HFFc6 (cell line): ENCODE measurements around the gene BMERB1. TPM values are rescaled to one million over a fixed set of nuclear protein-coding genes. Genes with fewer than 3 reads are reported as not detected.
A peak's percentile ranks its signal among the peaks of the same experiment; 100 is the strongest.

Experiments
- DNase-seq: peaks from one replicate; pipeline ENCODE4 v3.0.0-alpha.2; 2018
- H3K27ac Mint-ChIP-seq: 2 replicates; pipeline ENCODE4 v1.8.0; 2020; ENCODE audit warnings: mild to moderate bottlenecking, mixed read lengths
- H3K27me3 Mint-ChIP-seq: 2 replicates; pipeline ENCODE4 v1.8.0; 2021; ENCODE audit warnings: mild to moderate bottlenecking, moderate library complexity, mixed read lengths; ENCODE audit not compliant: insufficient read depth
- H3K36me3 Mint-ChIP-seq: 2 replicates; pipeline ENCODE4 v1.8.0; 2021; ENCODE audit warnings: low read depth, mixed read lengths
- H3K4me1 Mint-ChIP-seq: 2 replicates; pipeline ENCODE4 v1.8.0; 2020; ENCODE audit warnings: low read depth, mixed read lengths
- H3K4me3 Mint-ChIP-seq: 2 replicates; pipeline ENCODE4 v1.8.0; 2020; ENCODE audit warnings: mild to moderate bottlenecking, moderate library complexity, mixed read lengths
- H3K9me3 Mint-ChIP-seq: 2 replicates; pipeline ENCODE4 v1.8.0; 2020; ENCODE audit warnings: mild to moderate bottlenecking, mixed read lengths
- total RNA-seq, 6 experiments: library from RNA; stranded (reverse); fragmentation: NEBNext Ultra II Directional; extraction: Animal tissue kit (Norgen Biotek cat#: 25700); gene quantifications; 2 replicates in 1 of 6; 3 replicates in 5 of 6; pipeline ENCODE4 v1.2.3, GENCODE V29; 2021
- TF ChIP-seq, protein P1 (sequence below): fragments of 200-600 bp; sonication (generic); IDR thresholded peaks from 2 replicates; pipeline ENCODE4 v1.5.0; 2021; ENCODE audit warnings: antibody characterized with exemption, mild to moderate bottlenecking

Gene BMERB1
- total RNA-seq, 6 experiments from 2014 or later: 24.3 to 35.1 (median 29.9) TPM

DNA sequence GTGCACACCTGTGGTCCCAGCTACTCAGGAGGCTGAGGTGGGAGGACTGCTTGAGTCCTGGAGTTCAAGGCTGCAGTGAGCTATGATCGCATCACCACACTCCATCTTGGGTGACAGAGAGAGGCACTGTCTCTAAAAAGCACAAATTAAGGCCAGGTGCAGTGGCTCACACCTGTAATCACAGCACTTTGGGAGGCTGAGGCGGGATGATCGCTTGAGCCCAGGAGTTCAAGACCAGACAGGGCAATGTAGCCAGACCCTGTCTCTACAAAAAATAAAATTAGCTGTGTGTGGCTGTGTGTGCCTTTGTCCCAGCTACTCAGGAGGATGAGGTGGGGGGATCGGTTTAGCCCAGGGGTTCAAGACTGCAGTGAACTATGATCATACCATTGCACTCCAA, 81.6 kb downstream of the BMERB1 start:
- TF ChIP-seq, protein P1, sequence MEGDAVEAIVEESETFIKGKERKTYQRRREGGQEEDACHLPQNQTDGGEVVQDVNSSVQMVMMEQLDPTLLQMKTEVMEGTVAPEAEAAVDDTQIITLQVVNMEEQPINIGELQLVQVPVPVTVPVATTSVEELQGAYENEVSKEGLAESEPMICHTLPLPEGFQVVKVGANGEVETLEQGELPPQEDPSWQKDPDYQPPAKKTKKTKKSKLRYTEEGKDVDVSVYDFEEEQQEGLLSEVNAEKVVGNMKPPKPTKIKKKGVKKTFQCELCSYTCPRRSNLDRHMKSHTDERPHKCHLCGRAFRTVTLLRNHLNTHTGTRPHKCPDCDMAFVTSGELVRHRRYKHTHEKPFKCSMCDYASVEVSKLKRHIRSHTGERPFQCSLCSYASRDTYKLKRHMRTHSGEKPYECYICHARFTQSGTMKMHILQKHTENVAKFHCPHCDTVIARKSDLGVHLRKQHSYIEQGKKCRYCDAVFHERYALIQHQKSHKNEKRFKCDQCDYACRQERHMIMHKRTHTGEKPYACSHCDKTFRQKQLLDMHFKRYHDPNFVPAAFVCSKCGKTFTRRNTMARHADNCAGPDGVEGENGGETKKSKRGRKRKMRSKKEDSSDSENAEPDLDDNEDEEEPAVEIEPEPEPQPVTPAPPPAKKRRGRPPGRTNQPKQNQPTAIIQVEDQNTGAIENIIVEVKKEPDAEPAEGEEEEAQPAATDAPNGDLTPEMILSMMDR: no peak
- H3K36me3 Mint-ChIP-seq: no peaks in the 10 kb centered on the region; the same call in 1 of the 2 replicates
- no peak for DNase-seq
- H3K27me3 Mint-ChIP-seq: peaks cover 3% of the 10 kb centered on the region; the same call in 1 of the 2 replicates
- no peaks in the 10 kb centered on the region for H3K9me3 Mint-ChIP-seq
- no peak overlapping the region for H3K27ac Mint-ChIP-seq
- no peak overlapping the region for H3K4me3 Mint-ChIP-seq
- H3K4me1 Mint-ChIP-seq: peaks cover 26% of the 10 kb centered on the region

DNA sequence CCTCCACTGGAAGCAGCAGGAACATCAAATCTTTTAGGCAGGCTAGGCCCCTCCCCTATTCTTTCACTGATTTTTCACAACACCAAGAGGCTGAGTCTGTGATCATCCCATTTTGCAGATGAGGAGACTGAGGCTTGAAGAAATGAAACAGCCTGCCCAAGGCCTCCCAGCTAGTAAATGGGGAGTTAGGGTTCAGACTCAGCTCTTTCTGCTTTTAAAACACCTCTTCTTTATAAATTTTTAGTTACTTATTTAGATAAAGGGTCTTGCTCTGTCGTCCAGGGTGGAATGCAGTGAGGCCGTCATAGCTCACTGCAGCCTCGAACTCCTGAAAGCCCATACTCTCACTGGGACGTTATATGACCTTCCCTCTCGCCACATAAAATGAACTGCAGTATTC, 82.2 kb downstream of the BMERB1 start:
- Mint-ChIP-seq H3K36me3 (no peaks in the 10 kb centered on the region; the same call in 1 of the 2 replicates), H3K9me3 (no peaks in the 10 kb centered on the region), H3K4me3 (no peak overlapping the region), H3K27me3 (peaks cover 3% of the 10 kb centered on the region; the same call in 1 of the 2 replicates), H3K27ac (no peak overlapping the region), H3K4me1 (peaks cover 20% of the 10 kb centered on the region)
- TF ChIP-seq, protein P1: no peak
- DNase-seq: no peak

DNA sequence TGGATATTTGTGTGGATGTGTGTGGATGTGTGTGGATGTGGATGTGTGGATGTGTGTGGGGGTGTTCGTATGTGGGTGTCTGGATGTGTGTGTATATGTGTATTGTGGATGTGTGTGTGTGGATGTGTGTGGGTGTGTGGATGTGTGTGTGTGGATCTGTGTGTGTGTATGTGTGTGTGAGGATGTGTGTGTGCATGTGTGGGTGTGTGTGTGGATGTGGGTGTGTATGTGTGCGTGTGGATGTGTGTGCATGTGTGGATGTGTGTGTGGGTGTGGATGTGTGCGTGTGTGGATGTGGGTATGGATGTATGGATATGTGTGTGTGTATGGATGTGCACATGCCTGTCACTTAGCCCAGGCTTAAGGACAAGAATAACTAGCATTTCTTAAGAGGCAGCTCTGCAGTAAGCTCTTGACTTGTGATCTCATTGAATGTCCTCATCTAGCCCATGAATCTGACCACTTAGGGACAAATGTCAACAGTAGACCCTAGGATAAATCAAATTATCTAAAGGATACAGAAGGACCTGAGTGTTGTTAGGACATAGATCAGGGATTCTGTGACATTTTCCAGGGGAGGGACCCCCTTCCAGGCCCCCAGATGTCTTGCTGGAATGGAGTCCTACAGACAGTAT, 83.5 kb downstream of the BMERB1 start:
- DNase-seq: no peak
- Mint-ChIP-seq H3K4me1 (peaks cover 20% of the 10 kb centered on the region), H3K27ac (peak overlapping the region; percentile 54), H3K9me3 (no peaks in the 10 kb centered on the region), H3K27me3 (peaks cover 3% of the 10 kb centered on the region; the same call in 1 of the 2 replicates), H3K36me3 (no peaks in the 10 kb centered on the region; the same call in 1 of the 2 replicates), H3K4me3 (no peak overlapping the region)
- TF ChIP-seq, protein P1: no peak

DNA sequence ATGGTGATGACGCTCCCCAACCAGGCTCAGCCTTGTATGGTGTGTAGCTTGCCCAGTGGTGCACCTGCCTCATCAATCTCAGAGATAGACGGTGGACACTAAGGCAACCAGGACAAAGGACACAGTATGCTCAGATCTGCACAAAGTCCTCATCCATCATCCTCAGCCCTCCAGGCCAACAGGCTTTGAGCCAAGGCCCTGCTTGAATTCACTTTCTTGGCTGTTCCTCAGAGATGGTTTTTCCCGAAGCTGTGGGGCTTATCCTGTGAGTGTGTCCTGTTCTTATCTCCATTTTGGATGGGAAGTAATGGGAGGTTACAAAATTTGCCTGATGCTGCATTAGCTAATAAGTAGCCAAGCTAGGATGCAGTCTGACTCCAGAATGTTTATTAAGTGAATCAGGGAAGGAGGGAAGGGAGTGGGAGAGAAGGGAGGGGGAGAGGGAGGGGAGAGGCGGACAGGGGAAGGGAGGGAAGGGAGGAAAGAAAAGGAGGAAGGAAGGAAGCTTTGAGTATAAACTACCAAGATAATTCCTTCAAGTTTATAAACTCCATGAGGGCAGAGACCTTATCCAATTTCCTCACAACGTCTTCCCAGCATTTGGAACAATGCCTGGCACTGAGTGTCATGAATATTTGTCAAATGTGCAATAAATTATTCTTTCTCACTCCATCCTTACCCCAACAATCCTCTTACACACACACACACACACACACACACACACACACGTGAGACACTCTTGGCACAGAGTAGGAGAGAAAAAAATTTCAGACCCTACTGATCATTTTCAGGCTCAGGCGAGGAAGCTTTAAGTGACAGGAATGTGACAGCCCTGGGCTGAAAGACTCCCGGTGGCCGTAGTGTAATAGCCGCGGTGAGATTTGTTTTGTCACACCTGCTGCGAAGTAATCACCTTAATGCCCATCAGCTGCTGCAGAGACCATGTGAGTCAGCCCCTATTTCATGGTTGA, 84.3 kb downstream of the BMERB1 start:
- no peak overlapping the region for H3K4me3 Mint-ChIP-seq
- TF ChIP-seq, protein P1: no peak
- no peaks in the 10 kb centered on the region for H3K9me3 Mint-ChIP-seq
- peak overlapping the region; percentile 30 for H3K27ac Mint-ChIP-seq
- DNase-seq: peak; percentile 37
- H3K27me3 Mint-ChIP-seq: peaks cover 3% of the 10 kb centered on the region; the same call in 1 of the 2 replicates
- peaks cover 20% of the 10 kb centered on the region for H3K4me1 Mint-ChIP-seq
- H3K36me3 Mint-ChIP-seq: peaks cover 6% of the 10 kb centered on the region; the same call in 1 of the 2 replicates

DNA sequence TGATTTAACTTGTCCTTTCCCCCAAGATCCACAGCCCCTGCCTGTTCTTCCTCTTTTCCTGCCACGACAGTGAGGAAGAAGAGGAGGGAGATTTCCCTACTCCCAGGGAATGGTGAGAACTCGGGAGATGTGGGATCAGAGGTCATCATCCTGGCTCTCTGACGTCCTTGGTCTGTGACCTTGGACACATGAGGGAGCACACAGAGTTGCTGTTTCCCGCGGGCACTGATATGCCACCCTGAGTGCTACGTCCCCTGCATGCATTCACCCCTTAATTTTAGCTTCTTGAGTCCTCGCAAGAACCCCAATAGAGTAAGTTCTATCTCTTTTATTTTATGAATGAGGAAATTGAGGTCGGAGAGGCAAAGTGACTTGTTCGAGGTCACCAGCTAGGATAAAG, 85.4 kb downstream of the BMERB1 start:
- Mint-ChIP-seq H3K36me3 (peaks cover 6% of the 10 kb centered on the region; the same call in 1 of the 2 replicates), H3K27me3 (peaks cover 3% of the 10 kb centered on the region; the same call in 1 of the 2 replicates), H3K4me3 (no peak overlapping the region), H3K4me1 (peaks cover 20% of the 10 kb centered on the region), H3K27ac (no peak overlapping the region), H3K9me3 (no peaks in the 10 kb centered on the region)
- no peak for DNase-seq
- TF ChIP-seq, protein P1: no peak
